Ascending aorta (tissue), 2 donors: ENCODE data around the gene SH3BP2. TPM values are rescaled to one million over a fixed set of nuclear protein-coding genes. Genes with fewer than 3 reads are reported as not detected.

Experiments used
- DNase-seq, 2 donors: peaks; one replicate each; pipeline ENCODE4 v3.0.0-alpha.2; 2019; ENCODE audit warnings: low spot score in 2 of 2
- H3K27ac ChIP-seq, 2 donors: fragments of 200-600 bp; sonication (generic); one replicate each; pipeline ENCODE4 v1.5.1; 2016 to 2017; ENCODE audit warnings: mild to moderate bottlenecking in 1 of 2
- H3K27me3 ChIP-seq: fragments of 200-600 bp; sonication (generic); one replicate; pipeline ENCODE4 v1.5.1; 2017
- H3K36me3 ChIP-seq, 2 donors: fragments of 200-600 bp; sonication (generic); one replicate each; pipeline ENCODE4 v1.5.1; 2016
- H3K4me1 ChIP-seq, 2 donors: fragments of 200-600 bp; sonication (generic); one replicate each; pipeline ENCODE4 v1.5.1; 2016 to 2017; ENCODE audit warnings: mild to moderate bottlenecking in 1 of 2
- H3K4me3 ChIP-seq, 2 donors: fragments of 200-600 bp; sonication (generic); one replicate each; pipeline ENCODE4 v1.5.1; 2016 to 2017; ENCODE audit warnings: mild to moderate bottlenecking in 1 of 2
- H3K9me3 ChIP-seq, 2 donors: fragments of 200-600 bp; sonication (generic); one replicate each; pipeline ENCODE4 v1.5.1; 2016
- intact Hi-C: fragments of 100-400 bp; cut with DNase I; formaldehyde crosslinking; loops from one replicate; pipeline ENCODE4 v1.15.1; 2023
- total RNA-seq: library from RNA; depleted of rRNA; stranded (reverse); fragments of >200 nt; gene quantifications from one replicate; pipeline ENCODE4 v1.1.0, GENCODE V29; 2016
- TF ChIP-seq, protein P1 (sequence below), 3 experiments: fragments of 200-600 bp in 2 of 3; fragments of 450-650 bp in 1 of 3; sonication (generic) in 2 of 3; IDR thresholded peaks; one replicate each; pipeline ENCODE4 v1.5.1; 2016 to 2019; ENCODE audit warnings: antibody characterized with exemption in 3 of 3, mild to moderate bottlenecking in 1 of 3, moderate library complexity in 1 of 3

Gene SH3BP2
- total RNA-seq, 1 donor from 2014 or later, result 70.6 TPM

DNA sequence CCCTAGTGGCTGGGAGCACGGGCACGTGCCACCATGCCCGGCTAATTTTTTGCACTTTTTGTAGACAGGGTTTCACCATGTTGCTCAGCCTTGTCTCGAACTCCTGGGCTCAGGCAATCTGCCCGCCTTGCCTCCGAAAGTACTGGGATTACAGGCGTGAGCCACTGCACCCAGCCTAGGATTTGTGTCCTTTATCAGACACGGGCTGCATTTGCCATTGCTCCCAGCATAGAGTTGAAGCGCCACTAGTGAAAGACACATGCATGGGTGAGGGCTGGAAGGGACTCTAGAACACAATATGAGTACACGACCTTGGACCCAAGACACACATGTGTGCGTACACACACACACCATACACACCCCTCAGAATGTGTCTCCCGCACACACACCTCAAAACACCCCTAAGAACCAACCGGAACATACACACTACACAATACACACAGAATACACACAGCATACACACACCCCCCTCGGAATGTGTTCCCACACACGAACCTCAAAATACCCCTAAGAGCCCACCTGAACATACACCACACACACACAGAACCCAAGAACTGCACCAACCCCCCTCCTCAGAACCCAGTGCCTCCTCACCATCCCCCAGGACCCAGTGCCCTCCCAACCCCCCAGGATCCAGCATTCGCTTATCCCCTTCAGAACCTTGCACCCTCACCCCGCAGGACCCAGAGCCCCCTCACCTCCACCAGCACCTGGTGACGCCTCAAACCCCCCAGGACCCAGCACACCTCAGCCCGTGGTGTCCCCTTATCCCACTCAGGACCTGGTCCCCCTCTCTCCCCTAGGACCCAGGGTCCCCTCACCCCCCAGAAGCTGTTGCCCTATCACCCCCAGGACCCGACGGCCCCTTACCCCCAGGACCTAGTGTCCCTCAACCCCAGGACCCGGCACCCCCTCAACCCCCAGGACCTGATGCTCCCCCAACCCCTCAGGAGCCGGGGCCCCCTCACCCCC is 37.8 kb upstream of the SH3BP2 start:
- H3K27ac ChIP-seq, result peak overlapping the region; percentile 82 to 87
- peaks cover 4 to 10% of the 10 kb centered on the region in 2 donors for H3K4me1 ChIP-seq
- DNase-seq, result no peak
- no peaks in the 10 kb centered on the region for H3K27me3 ChIP-seq
- peak overlapping the region; percentile 90 to 95 for H3K4me3 ChIP-seq
- TF ChIP-seq, protein P1, sequence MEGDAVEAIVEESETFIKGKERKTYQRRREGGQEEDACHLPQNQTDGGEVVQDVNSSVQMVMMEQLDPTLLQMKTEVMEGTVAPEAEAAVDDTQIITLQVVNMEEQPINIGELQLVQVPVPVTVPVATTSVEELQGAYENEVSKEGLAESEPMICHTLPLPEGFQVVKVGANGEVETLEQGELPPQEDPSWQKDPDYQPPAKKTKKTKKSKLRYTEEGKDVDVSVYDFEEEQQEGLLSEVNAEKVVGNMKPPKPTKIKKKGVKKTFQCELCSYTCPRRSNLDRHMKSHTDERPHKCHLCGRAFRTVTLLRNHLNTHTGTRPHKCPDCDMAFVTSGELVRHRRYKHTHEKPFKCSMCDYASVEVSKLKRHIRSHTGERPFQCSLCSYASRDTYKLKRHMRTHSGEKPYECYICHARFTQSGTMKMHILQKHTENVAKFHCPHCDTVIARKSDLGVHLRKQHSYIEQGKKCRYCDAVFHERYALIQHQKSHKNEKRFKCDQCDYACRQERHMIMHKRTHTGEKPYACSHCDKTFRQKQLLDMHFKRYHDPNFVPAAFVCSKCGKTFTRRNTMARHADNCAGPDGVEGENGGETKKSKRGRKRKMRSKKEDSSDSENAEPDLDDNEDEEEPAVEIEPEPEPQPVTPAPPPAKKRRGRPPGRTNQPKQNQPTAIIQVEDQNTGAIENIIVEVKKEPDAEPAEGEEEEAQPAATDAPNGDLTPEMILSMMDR (IDR thresholded peaks at IDR 0.05), result no peak
- no peaks in the 10 kb centered on the region for H3K36me3 ChIP-seq
- H3K9me3 ChIP-seq, result no peaks in the 10 kb centered on the region
- intact Hi-C loops, result loop anchor here (5.0 to 10.0 kb wide), 3 partner anchors 218 to 490 kb away; partner anchors contain the start of genes FAM193A, HTT, HTT-AS and MXD4

- Histone ChIP-seq H3K4me1 (peaks cover 4 to 10% of the 10 kb centered on the region in 2 donors), H3K27me3 (no peaks in the 10 kb centered on the region), H3K36me3 (no peaks in the 10 kb centered on the region), H3K4me3 (peak within 1 kb of the TSS; percentile 90 to 95), H3K27ac (peak within 1 kb of the TSS; percentile 82 to 87), H3K9me3 (no peaks in the 10 kb centered on the region)
- intact Hi-C loops, result loop anchor here (1.0 to 10.0 kb wide), 6 partner anchors 87 to 491 kb away; partner anchors contain the start of genes ADD1, FAM193A, GRK4 and HTT
- DNase-seq, result peak in 1 of 2 donors; percentile 92
- TF ChIP-seq, protein P1 (IDR thresholded peaks at IDR 0.05), result peak; percentile 11 to 59 (median 28)
Observed at GRCh38 chr4:2755821-2756690, 36.8 kb upstream of the SH3BP2 start, which contains the start of gene TNIP2. TSS of gene TNIP2 (minus strand) at chr4:2756336. CDS start at chr4:2756289, 47 bp downstream.

- H3K9me3 ChIP-seq, result no peaks in the 10 kb centered on the region
- peak overlapping the region; percentile 51 to 70 for H3K27ac ChIP-seq
- no peaks in the 10 kb centered on the region for H3K27me3 ChIP-seq
- no peaks in the 10 kb centered on the region for H3K36me3 ChIP-seq
- H3K4me3 ChIP-seq, result peak overlapping the region; percentile 90 to 95
- DNase-seq, result no peak
- H3K4me1 ChIP-seq, result peaks cover 4 to 10% of the 10 kb centered on the region in 2 donors
- TF ChIP-seq, protein P1 (IDR thresholded peaks at IDR 0.05), result no peak
- intact Hi-C loops, result loop anchor here (1.0 to 10.0 kb wide), 6 partner anchors 86 to 492 kb away; partner anchors contain the start of genes ADD1, FAM193A, GRK4 and HTT
Observed at GRCh38 chr4:2756691-2757350, 36.1 kb upstream of the SH3BP2 start.

DNA sequence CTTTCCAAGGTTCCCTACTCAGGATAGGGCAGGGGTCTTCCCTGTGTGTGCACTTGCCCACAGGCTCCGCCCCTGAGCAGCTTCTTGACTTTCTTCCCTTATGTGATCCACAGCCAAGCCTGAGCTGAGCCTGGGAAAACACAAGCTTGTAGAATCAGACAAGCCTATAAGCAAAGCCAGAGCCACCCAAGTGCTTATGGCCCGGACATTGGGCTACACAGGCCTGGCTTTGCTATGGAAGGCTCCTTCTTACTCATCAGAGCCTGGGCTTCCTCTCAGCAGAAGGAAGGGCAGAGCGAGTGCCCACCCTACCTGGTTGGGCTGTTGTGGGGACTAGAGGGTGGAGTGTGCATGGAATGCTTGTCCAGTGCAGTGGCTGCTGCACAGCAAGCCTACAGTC is 35.5 kb upstream of the SH3BP2 start:
- H3K9me3 ChIP-seq, result no peaks in the 10 kb centered on the region
- TF ChIP-seq, protein P1 (IDR thresholded peaks at IDR 0.05), result no peak
- H3K4me3 ChIP-seq, result no peak overlapping the region
- H3K27ac ChIP-seq, result no peak overlapping the region
- no peaks in the 10 kb centered on the region for H3K27me3 ChIP-seq
- H3K36me3 ChIP-seq, result no peaks in the 10 kb centered on the region
- peaks cover 4 to 10% of the 10 kb centered on the region in 2 donors for H3K4me1 ChIP-seq
- intact Hi-C loops, result loop anchor here (2.0 to 10.0 kb wide), 5 partner anchors 85 to 493 kb away; partner anchors contain the start of genes ADD1, FAM193A, HTT and HTT-AS
- no peak for DNase-seq
